Activated B cell treated with CpG ODN at 0.5 μM for 24 hours (primary cell): ENCODE measurements around the gene TMEM140. TPM values are rescaled to one million over a fixed set of nuclear protein-coding genes. Genes with fewer than 3 reads are reported as not detected.
"Not testable (repeated sequence)": the region's sequence is repeated elsewhere in the genome, so short reads cannot be mapped to it uniquely, and the experiment has no call there.

Source experiments
- ATAC-seq: fragments of 200-7000 bp; cut with Tn5 transposase; one replicate; pipeline ENCODE4 v1.10.0; 2021; ENCODE audit warnings: low read depth, mild to moderate bottlenecking, moderate library complexity
- CTCF ChIA-PET: fragments of 350-600 bp; sonication (Branson Sonifier 250); formaldehyde crosslinking; loops from one replicate; lab custom pipeline; 2021; ENCODE audit warnings: antibody characterized with exemption; lab: Charles Lee
- POLR2A ChIA-PET: fragments of 350-600 bp; sonication (Branson Sonifier 250); formaldehyde crosslinking; loops from one replicate; lab custom pipeline; 2021; ENCODE audit warnings: antibody characterized with exemption; lab: Charles Lee
- DNase-seq: peaks from one replicate; pipeline ENCODE4 v3.0.0; 2022
- H3K27ac Mint-ChIP-seq: one replicate; pipeline ENCODE4 v1.8.0; 2020; ENCODE audit warnings: mixed read lengths
- H3K27me3 Mint-ChIP-seq: one replicate; pipeline ENCODE4 v1.8.0; 2021; ENCODE audit warnings: mixed read lengths
- H3K36me3 Mint-ChIP-seq: one replicate; pipeline ENCODE4 v1.8.0; 2021; ENCODE audit warnings: low read depth, mixed read lengths
- H3K4me1 Mint-ChIP-seq: one replicate; pipeline ENCODE4 v1.8.0; 2021; ENCODE audit warnings: mixed read lengths
- H3K4me3 Mint-ChIP-seq: one replicate; pipeline ENCODE4 v1.8.0; 2020; ENCODE audit warnings: mild to moderate bottlenecking, mixed read lengths
- H3K9me3 Mint-ChIP-seq: one replicate; pipeline ENCODE4 v1.8.0; 2020; ENCODE audit warnings: mixed read lengths
- CTCF ChIP-seq: fragments of 200-600 bp; IDR thresholded peaks from one replicate; pipeline ENCODE4 v1.8.0; 2022; ENCODE audit warnings: antibody characterized with exemption, mild to moderate bottlenecking
- intact Hi-C: fragments of 100-400 bp; cut with micrococcal nuclease; formaldehyde crosslinking; loops from one replicate; pipeline ENCODE4 v1.15.1; 2024
- total RNA-seq: library from RNA; stranded (reverse); gene quantifications from 2 replicates; pipeline ENCODE4 v1.2.3, GENCODE V29; 2022

The TMEM140 gene
- total RNA-seq, 1 donor from 2014 or later: 20.9 TPM

GRCh38 chr7:135109976-135110375, 37.9 kb upstream of the TMEM140 start:
- H3K4me1 Mint-ChIP-seq: no peaks in the 10 kb centered on the region
- intact Hi-C loops: no loop called here
- H3K4me3 Mint-ChIP-seq: no peak overlapping the region
- no peaks in the 10 kb centered on the region for H3K27me3 Mint-ChIP-seq
- peaks cover 6% of the 10 kb centered on the region for H3K9me3 Mint-ChIP-seq
- ChIA-PET CTCF (no interaction called here), POLR2A (no interaction called here)
- TF ChIP-seq CTCF: no peak
- ATAC-seq (no peak), DNase-seq (no peak)
- H3K36me3 Mint-ChIP-seq: no peaks in the 10 kb centered on the region
- H3K27ac Mint-ChIP-seq: no peak overlapping the region

GRCh38 chr7:135111379-135111778, 36.5 kb upstream of the TMEM140 start:
- ATAC-seq (no peak), DNase-seq (no peak)
- Mint-ChIP-seq H3K4me1 (no peaks in the 10 kb centered on the region), H3K36me3 (no peaks in the 10 kb centered on the region), H3K27me3 (no peaks in the 10 kb centered on the region), H3K27ac (no peak overlapping the region), H3K4me3 (no peak overlapping the region), H3K9me3 (peaks cover 3% of the 10 kb centered on the region)
- POLR2A ChIA-PET: no interaction called here
- intact Hi-C loops: no loop called here
- TF ChIP-seq CTCF: no peak
- CTCF ChIA-PET: no interaction called here

- ATAC-seq: no peak
- no peak overlapping the region for H3K27ac Mint-ChIP-seq
- peaks cover 2% of the 10 kb centered on the region for H3K9me3 Mint-ChIP-seq
- POLR2A ChIA-PET: no interaction called here
- H3K4me1 Mint-ChIP-seq: no peaks in the 10 kb centered on the region
- no peak for DNase-seq
- intact Hi-C loops: no loop called here
- CTCF ChIA-PET: no interaction called here
- no peak overlapping the region for H3K4me3 Mint-ChIP-seq
- H3K27me3 Mint-ChIP-seq: no peaks in the 10 kb centered on the region
- H3K36me3 Mint-ChIP-seq: peaks cover 3% of the 10 kb centered on the region
- no peak for TF ChIP-seq CTCF
Observed at GRCh38 chr7:135114622-135115021, 33.2 kb upstream of the TMEM140 start.

GRCh38 chr7:135117096-135117495, 30.8 kb upstream of the TMEM140 start:
- no peak overlapping the region for H3K27ac Mint-ChIP-seq
- POLR2A ChIA-PET: no interaction called here
- intact Hi-C loops: no loop called here
- no peaks in the 10 kb centered on the region for H3K27me3 Mint-ChIP-seq
- peaks cover 11% of the 10 kb centered on the region for H3K36me3 Mint-ChIP-seq
- ATAC-seq (no peak), DNase-seq (no peak)
- CTCF ChIA-PET: no interaction called here
- no peak for TF ChIP-seq CTCF
- H3K4me3 Mint-ChIP-seq: no peak overlapping the region
- H3K9me3 Mint-ChIP-seq: peaks cover 9% of the 10 kb centered on the region
- no peaks in the 10 kb centered on the region for H3K4me1 Mint-ChIP-seq

GRCh38 chr7:135121868-135122267, 26.0 kb upstream of the TMEM140 start:
- Mint-ChIP-seq H3K27ac (no peak overlapping the region), H3K27me3 (no peaks in the 10 kb centered on the region), H3K4me1 (no peaks in the 10 kb centered on the region), H3K36me3 (peaks cover 11% of the 10 kb centered on the region), H3K4me3 (no peak overlapping the region), H3K9me3 (peaks cover 11% of the 10 kb centered on the region)
- TF ChIP-seq CTCF: no peak
- CTCF ChIA-PET: no interaction called here
- no peak for DNase-seq
- POLR2A ChIA-PET: no interaction called here
- no peak for ATAC-seq
- intact Hi-C loops: no loop called here

GRCh38 chr7:135124631-135125030, 23.2 kb upstream of the TMEM140 start:
- H3K4me1 Mint-ChIP-seq, intact Hi-C loops, H3K9me3 Mint-ChIP-seq, POLR2A ChIA-PET, DNase-seq, CTCF ChIA-PET, H3K4me3 Mint-ChIP-seq, ATAC-seq, H3K36me3 Mint-ChIP-seq, H3K27me3 Mint-ChIP-seq, H3K27ac Mint-ChIP-seq: not testable (repeated sequence)
